GM18507 (cell line): Measurements from ENCODE around the gene MAMDC2.

ENCODE experiments used
- DNase-seq: peaks from one replicate; pipeline ENCODE4 v3.0.0; 2011; ENCODE audit warnings: low read depth; ENCODE audit not compliant: insufficient read length; ENCODE audit errors: extremely low spot score
- FAIRE-seq: peaks from 2 replicates; lab custom pipeline; 2011; peaks lifted over from hg19 to GRCh38; lab: Jason Lieb, UNC

Gene MAMDC2

GRCh38 chr9:70093095-70093494, 49.4 kb downstream of the MAMDC2 start:
- FAIRE-seq (no peak), DNase-seq (no peak)

- FAIRE-seq: no peak
These were observed 50.3 kb downstream of the MAMDC2 start for GRCh38 chr9:70093944-70094343.

GRCh38 chr9:70094747-70095146, 51.1 kb downstream of the MAMDC2 start:
- FAIRE-seq (no peak), DNase-seq (no peak)

More at GRCh38 chr9:70093944-70094343, 50.3 kb downstream of the MAMDC2 start:
- DNase-seq: no peak

GRCh38 chr9:70097187-70097586, 53.5 kb downstream of the MAMDC2 start:
- FAIRE-seq: no peak
- DNase-seq: no peak

- no peak for FAIRE-seq
- DNase-seq: no peak
These were observed 56.7 kb downstream of the MAMDC2 start for GRCh38 chr9:70100362-70100761.

- DNase-seq (no peak), FAIRE-seq (no peak)
These were observed 57.6 kb downstream of the MAMDC2 start for GRCh38 chr9:70101265-70101664.

GRCh38 chr9:70105147-70105546, 61.5 kb downstream of the MAMDC2 start:
- FAIRE-seq: no peak
- no peak for DNase-seq

GRCh38 chr9:70106571-70106970, 62.9 kb downstream of the MAMDC2 start:
- FAIRE-seq: no peak

GRCh38 chr9:70107558-70107957, 63.9 kb downstream of the MAMDC2 start:
- FAIRE-seq (no peak), DNase-seq (no peak)

More at GRCh38 chr9:70106571-70106970, 62.9 kb downstream of the MAMDC2 start:
- no peak for DNase-seq

- no peak for FAIRE-seq
- DNase-seq: no peak
These were observed 64.5 kb downstream of the MAMDC2 start for GRCh38 chr9:70108181-70108580.

GRCh38 chr9:70110194-70111041, 66.8 kb downstream of the MAMDC2 start:
- FAIRE-seq: no peak
- DNase-seq: no peak

GRCh38 chr9:70111042-70111602, 67.5 kb downstream of the MAMDC2 start:
- peak; percentile 5 for DNase-seq
- peak; percentile 70 for FAIRE-seq

- DNase-seq (no peak), FAIRE-seq (no peak)
These were observed 68.1 kb downstream of the MAMDC2 start for GRCh38 chr9:70111641-70112236.

- DNase-seq: no peak
These were observed 69.3 kb downstream of the MAMDC2 start for GRCh38 chr9:70112981-70113380.

GRCh38 chr9:70113403-70114022, 69.9 kb downstream of the MAMDC2 start:
- peak; percentile 85 for FAIRE-seq
- peak; percentile 8 for DNase-seq

More at GRCh38 chr9:70112981-70113380, 69.3 kb downstream of the MAMDC2 start:
- no peak for FAIRE-seq

GRCh38 chr9:70114898-70115297, 71.2 kb downstream of the MAMDC2 start:
- DNase-seq (no peak), FAIRE-seq (no peak)

GRCh38 chr9:70117835-70118319, 74.2 kb downstream of the MAMDC2 start:
- FAIRE-seq (no peak), DNase-seq (no peak)

- DNase-seq (no peak), FAIRE-seq (no peak)
These were observed 76.1 kb downstream of the MAMDC2 start for GRCh38 chr9:70119786-70120185.

- DNase-seq (no peak), FAIRE-seq (no peak)
These were observed 77.3 kb downstream of the MAMDC2 start for GRCh38 chr9:70120834-70121510.
